Measurements from ENCODE around the gene ANKRD24.

DNA sequence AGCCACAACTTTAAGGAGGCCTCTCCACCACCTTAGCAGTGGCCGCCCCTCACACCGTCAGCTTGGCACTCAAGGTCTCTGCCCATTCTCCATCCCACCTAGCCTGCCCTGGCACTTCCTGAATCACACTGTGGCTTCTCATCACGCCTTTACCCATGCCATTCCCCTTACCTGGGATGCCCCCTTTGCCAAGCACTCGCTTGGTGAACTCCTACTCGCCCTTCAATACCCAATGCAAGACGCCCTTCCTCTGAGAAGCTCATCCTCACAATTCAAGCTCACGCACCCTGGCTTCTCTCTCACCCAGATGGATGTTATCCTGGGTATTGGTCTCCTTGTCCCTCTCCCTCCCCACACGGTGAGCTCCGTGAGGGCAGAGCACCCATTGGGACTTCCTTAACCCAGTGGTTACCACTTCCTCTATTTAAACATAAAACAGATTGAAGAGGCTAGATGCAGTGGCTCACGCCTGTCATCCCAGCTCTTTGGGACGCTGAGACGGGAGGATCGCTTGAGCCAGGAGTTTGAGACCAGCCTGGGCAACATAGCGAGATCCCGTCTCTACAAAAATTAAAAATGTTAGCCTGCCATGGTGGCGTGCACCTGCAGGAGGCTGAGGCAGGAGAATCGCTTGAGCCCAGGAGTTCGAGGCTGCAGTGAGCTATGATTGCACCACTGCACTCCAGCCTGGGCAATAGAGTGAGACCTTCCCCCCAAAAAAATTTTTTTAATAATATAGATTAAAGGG, 83.9 kb downstream of the ANKRD24 start:
- TF ChIP-seq, protein P1, sequence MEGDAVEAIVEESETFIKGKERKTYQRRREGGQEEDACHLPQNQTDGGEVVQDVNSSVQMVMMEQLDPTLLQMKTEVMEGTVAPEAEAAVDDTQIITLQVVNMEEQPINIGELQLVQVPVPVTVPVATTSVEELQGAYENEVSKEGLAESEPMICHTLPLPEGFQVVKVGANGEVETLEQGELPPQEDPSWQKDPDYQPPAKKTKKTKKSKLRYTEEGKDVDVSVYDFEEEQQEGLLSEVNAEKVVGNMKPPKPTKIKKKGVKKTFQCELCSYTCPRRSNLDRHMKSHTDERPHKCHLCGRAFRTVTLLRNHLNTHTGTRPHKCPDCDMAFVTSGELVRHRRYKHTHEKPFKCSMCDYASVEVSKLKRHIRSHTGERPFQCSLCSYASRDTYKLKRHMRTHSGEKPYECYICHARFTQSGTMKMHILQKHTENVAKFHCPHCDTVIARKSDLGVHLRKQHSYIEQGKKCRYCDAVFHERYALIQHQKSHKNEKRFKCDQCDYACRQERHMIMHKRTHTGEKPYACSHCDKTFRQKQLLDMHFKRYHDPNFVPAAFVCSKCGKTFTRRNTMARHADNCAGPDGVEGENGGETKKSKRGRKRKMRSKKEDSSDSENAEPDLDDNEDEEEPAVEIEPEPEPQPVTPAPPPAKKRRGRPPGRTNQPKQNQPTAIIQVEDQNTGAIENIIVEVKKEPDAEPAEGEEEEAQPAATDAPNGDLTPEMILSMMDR (IDR thresholded peaks at IDR 0.05; ENCODE audit: low read depth, low read length, poor library complexity, severe bottlenecking) = no peak
- no peak for TF ChIP-seq EZH2phosphoT487 (IDR thresholded peaks at IDR 0.05; ENCODE audit: borderline replicate concordance, low read length)

All from DOHH2 (cell line).